NCI-H82 treated with DMSO at 0.1 percent for 48 hours (cell line): ENCODE data around the gene TTBK2.
A peak's percentile ranks its signal among the peaks of the same experiment; 100 is the strongest.
"Not testable (repeated sequence)": the region's sequence is repeated elsewhere in the genome, so short reads cannot be mapped to it uniquely, and the experiment has no call there.

ENCODE experiments used
- DNase-seq: peaks from one replicate; lab custom pipeline; 2025; ENCODE audit not compliant: unreplicated experiment; lab: John Stamatoyannopoulos, UW

Gene TTBK2

GRCh38 chr15:42920519-42921341, at the start of gene TTBK2:
Gene TTBK2 (minus strand): TSS chr15:42920778. CDS start chr15:42878617, 42,161 bp downstream.
- DNase-seq: peak; percentile 99

GRCh38 chr15:42964476-42964875, 43.9 kb upstream of the TTBK2 start:
- DNase-seq: no peak

GRCh38 chr15:42955518-42955917, 34.9 kb upstream of the TTBK2 start:
- no peak for DNase-seq

GRCh38 chr15:42954291-42954690, 33.7 kb upstream of the TTBK2 start:
- DNase-seq: no peak

- DNase-seq: not testable (repeated sequence)
Observed at GRCh38 chr15:42948898-42949297, 28.3 kb upstream of the TTBK2 start.

DNA sequence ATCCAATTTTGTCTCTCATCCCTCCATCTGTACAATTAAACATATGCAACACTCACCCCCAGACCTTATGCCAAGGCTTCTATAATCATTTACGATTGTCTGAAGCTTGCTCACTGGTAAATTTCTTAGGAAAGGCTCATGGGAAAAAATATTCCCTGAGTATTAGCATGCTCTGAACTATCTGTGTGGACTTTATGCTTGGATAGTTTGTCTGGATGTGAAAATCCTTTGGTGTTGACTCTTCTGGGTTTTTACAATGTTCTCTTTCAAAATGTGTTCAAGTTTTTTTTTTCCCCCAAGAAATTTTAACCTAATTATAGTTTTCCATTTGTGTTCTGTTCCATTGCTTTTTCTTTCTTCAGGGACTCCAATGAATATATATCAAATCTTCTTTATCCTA, 19.9 kb upstream of the TTBK2 start:
- DNase-seq: no peak

DNA sequence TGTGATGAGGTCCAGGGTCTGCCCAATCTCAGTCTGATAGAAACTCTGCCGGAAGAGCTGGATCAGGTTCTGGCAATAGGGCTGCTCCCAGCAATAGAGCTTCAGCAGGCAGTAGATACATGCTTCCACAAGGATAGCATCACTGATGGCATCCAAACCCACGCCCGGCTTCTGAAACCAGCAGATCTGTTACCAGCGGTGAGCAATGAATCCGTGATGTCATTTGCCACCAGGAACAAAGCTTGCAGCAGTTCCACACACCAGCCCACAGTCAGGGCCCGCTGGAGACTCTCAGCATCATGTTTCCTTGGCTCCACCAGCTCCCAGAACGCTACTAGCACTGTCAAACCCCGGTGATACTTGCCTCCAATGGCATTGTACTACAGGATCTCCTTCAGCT, 19.3 kb upstream of the TTBK2 start:
- DNase-seq: no peak

GRCh38 chr15:42937143-42937542, 16.6 kb upstream of the TTBK2 start:
- no peak for DNase-seq

GRCh38 chr15:42933886-42934667, 13.5 kb upstream of the TTBK2 start:
- no peak for DNase-seq

- no peak for DNase-seq
Observed at GRCh38 chr15:42932833-42933515, 12.4 kb upstream of the TTBK2 start.

- DNase-seq: no peak
Observed at GRCh38 chr15:42931702-42932486, 11.3 kb upstream of the TTBK2 start.

DNA sequence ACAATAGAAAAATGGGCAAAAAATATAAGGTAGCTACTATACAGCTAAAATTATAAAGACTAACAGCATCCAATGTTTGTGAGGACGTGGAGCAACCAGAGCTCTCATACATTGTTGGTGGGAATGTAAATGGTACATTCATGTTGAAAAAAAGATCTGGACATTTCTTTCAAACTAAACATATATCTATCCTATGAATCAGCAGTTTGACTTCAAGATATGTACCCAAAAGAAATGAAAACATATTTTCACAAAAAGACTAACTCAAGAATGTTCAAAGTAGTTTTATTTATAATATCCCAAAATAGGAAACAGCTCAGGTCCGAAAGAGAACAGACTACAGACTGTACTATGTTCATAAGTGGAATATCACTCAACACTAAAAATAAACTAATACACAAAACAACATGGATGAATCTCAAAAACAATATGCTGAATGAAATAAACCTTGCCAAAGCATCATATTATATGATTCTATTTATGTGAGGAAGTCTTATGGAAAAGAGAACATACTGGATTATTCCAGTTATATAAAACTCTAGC, 8.8 kb upstream of the TTBK2 start:
- DNase-seq: no peak

- DNase-seq: no peak
Observed at GRCh38 chr15:42921342-42921731, 759 bp upstream of the TTBK2 start.

GRCh38 chr15:42919799-42920518, 619 bp downstream of the TTBK2 start:
- no peak for DNase-seq

GRCh38 chr15:42919308-42919707, 1.3 kb downstream of the TTBK2 start:
- DNase-seq: no peak

GRCh38 chr15:42918047-42918446, 2.5 kb downstream of the TTBK2 start:
- DNase-seq: no peak

DNA sequence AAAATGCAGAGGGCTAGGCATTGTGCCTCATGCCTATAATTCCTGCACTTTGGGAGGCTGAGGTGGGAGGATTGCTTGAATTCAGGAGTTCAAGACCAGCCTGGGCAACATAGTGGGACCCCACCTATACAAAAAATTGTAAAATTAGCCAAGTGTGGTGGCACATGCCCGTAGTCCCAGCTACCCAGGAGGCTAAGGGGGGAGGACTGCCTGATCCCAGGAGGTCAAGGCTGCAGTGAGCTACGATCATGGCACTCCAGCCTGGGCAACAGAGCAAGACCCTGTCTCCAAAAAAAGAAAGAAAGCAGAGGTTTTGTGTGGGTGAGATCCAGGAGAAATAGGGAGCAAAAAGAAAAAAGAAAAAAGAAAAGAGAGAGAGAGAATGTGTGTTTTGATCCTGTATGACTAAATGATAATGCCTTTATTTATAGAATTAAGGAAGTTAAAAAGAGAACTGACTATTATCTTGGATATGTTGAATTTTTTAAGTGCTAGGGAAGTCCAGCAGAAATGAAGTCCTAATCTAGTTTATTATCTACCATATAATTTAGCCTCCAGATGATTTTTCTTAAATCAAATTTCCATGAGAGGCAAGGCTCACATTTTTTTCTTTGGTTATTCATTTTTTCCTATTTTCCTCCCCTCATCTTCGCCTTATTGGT, 4.8 kb downstream of the TTBK2 start:
- DNase-seq: no peak

DNA sequence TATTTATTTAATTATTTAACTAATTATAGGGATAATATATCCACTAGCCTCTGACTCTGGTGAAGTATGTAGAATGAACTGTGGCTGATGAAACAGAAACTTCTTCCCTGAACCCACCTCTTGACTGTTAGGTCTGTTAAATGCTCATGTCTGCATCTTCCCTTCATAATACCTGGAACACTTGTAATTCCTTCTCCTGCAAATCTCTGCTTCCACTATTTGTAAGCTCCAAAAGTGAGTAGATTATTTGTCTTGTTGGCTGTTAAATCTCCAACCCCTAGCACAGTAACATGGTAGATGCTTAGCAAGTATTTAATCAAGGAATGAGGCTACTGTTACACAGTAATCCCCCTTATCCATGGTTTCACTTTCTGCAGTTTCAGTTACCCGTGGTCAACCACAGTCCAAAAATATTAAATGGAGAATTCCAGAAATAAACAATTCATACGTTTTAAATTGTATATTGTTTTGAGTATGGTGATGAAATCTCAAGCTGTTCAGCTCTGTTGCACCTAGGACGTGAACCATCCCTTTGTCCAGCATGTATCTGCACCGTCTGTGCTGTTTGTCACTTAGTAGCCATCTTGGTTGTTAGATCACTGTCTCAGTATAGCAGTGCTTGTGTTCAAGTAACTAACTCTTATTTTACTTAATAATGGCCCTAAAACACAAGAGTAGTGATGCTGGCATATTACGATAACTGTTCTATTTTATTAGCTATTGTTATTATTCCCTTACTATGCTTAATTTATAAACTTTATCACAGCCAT, 5.7 kb downstream of the TTBK2 start:
- DNase-seq: peak; percentile 14
